A204.1 (cell line): ENCODE measurements around the gene AIG1.

Source experiments
- FAIRE-seq: peaks from 2 replicates; lab custom pipeline; 2012; peaks lifted over from hg19 to GRCh38; lab: Jason Lieb, UNC

AIG1 gene

DNA sequence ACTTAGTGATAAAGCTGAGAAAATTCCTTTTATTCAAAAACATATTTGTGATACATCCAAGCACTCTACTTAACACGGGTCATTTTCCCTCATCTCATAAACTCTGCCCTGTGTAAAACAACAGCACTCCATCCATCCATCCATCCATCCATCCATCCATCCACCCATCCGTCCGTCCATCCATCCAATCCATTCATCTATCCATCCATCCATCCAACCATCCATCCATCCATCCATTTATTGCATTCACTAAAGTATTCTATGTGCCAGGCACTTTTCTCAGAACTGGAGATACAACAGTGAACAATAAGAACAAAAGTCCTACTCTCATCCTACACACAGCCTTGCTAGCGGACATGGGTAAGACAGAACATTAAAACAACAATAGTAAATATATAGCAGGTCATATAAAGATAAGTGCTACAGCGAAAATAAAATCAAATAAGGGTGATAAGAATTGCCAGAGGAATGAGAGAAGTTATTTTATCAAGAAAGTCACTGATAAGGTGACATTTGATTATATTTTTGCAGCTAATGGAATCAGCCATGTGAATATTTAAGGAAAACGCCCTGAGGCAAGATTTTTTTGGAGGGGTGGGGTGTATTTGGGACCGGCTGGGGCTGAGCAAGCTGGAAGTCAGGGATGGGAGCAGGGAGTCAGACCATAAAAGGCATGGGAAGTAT is 311.7 kb downstream of the AIG1 start:
- no peak for FAIRE-seq

DNA sequence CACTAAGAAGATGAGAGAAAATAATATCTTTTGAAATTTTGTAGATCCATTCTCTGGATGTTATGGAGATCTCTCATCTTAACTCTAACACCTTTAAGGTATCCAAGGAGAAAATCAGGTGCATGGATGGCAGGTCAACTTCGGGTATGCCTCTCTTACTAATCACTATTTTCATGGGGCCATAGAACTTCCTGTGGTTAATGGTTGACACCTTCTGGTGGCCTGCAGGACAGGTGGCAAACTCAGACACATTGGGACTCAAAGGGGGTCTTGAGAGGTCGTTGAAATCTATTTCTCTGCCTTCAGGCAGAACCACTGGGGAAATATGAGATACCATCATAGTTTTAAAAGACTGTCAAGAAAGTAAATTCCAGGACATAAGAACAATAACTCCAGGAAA is 313.3 kb downstream of the AIG1 start:
- no peak for FAIRE-seq

DNA sequence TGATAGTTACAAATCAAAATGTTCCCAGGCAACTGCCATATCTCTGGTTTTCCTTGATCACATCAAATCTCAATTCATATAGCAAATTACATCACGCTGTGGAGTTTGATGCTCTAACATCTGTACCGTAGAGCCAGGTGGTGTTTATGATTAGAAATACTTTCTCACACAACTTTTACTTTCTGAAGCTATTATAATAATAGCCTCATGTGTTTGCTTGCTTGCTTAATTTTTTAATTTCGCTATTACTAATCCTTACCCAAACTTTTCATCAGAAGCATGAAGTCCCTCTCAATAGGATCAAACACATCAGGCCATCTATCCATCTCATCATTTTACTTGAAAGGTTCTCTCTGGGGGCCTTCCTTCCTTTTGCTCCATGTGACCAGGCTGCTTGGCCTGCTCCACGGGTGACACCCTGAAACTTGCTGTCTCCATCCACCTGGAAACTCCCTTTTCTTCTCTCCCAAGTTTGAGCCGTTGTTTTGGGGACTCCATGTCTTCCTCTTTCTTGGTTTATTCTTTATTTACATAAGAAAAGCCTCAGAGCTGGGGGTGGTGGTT is 314.4 kb downstream of the AIG1 start:
- no peak for FAIRE-seq

DNA sequence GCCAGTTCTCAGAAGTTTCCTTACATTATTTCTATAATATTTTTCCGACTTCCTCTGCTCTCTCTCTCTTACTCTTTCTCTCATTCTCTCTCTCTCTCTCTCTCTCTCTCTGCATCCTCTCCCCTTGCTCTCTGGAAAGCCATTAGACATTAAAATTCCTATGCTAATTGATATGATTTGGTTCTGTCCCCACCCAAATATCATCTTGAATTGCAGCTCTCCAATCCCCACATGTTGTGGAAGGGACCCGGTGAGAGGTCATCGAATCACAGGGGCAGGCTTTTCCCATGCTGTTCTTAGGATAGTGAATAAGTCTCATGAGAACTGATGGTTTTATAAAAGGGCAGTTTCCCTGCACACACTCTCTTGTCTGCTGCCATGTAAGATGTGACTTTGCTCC is 315.7 kb downstream of the AIG1 start:
- FAIRE-seq: no peak

DNA sequence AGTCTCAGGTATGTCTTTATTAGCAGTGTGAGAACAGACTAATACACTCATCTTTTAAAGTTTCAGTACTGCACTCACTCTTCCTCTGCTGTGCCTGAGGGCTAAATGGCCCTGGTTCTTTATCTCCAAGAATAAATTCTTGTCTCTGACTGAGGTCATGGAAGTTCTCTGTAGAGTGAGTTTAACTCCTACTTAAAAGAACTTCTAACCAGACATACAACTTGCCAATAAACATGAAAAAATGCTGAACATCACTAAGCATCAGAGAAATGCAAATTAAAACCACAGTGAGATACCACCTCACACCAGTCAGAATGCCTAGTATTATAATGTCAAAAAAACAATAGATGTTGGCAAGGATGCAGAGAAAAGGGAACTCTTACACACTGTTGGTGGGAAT is 316.2 kb downstream of the AIG1 start:
- FAIRE-seq: no peak

DNA sequence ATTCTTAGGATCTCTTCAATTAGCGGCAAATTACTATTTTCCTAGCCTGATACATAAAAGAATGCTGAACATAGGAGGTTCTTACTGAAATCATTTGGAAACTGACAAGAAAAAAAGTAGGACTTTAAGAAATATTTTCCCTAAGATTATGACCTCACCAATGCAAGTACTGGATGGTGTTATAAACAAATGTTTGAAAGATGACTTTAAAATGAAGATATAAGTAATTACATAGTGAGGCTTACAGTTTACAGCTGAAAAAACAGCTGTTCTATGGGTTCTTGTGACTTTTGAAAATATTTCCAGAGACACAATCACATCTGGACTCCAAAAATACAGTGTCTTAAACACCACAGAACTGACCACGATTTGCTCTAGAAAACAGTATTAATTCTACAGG is 324.9 kb downstream of the AIG1 start:
- FAIRE-seq: no peak

DNA sequence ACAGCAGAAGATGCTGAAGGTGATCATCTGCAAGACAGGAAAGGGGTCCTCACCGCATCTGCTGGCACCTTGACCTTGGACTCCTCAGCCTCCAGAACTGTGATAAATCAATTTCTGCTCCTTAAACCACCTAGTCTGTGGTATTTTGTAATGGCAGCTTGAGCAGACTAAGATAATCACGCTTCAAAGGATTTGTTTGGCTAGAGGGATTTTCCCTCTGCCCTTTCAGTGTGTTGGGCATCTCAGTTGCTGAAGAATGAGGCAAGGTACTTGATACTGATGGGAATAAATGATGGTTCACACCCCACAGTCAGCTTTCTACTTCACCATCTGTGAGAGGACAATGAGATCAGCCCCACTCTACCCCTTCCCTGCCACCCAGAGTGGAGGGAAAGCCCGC is 329.6 kb downstream of the AIG1 start:
- no peak for FAIRE-seq
